SJCRH30 (cell line): ENCODE data around the gene KLHDC3. TPM values are rescaled to one million over a fixed set of nuclear protein-coding genes. Genes with fewer than 3 reads are reported as not detected.
"Not testable (repeated sequence)": the region's sequence is repeated elsewhere in the genome, so short reads cannot be mapped to it uniquely, and the experiment has no call there.

Experiments used
- DNase-seq, 2 experiments: peaks; one replicate each; pipeline ENCODE4 v3.0.0-alpha.2; 2015 to 2020
- H3K27ac ChIP-seq: fragments of 250-450 bp; sonication (Bioruptor Pico); 2 replicates; pipeline ENCODE4 v1.5.1; 2020; ENCODE audit warnings: mild to moderate bottlenecking, moderate library complexity
- H3K27me3 ChIP-seq: fragments of 250-450 bp; sonication (Bioruptor Pico); 2 replicates; pipeline ENCODE4 v1.5.1; 2020; ENCODE audit warnings: mild to moderate bottlenecking, moderate library complexity
- H3K36me3 ChIP-seq: fragments of 250-450 bp; sonication (Bioruptor Pico); 2 replicates; pipeline ENCODE4 v1.5.1; 2020; ENCODE audit warnings: mild to moderate bottlenecking, moderate library complexity
- H3K4me1 ChIP-seq: fragments of 250-450 bp; sonication (Bioruptor Pico); 2 replicates; pipeline ENCODE4 v1.5.1; 2020; ENCODE audit warnings: mild to moderate bottlenecking, moderate library complexity
- H3K4me3 ChIP-seq: fragments of 250-450 bp; sonication (Bioruptor Pico); 2 replicates; pipeline ENCODE4 v1.5.1; 2020; ENCODE audit warnings: mild to moderate bottlenecking, moderate library complexity
- H3K9me3 ChIP-seq: fragments of 250-450 bp; sonication (Bioruptor Pico); replicated peaks from 2 replicates; pipeline ENCODE4 v1.5.1; 2020; ENCODE audit warnings: mild to moderate bottlenecking, moderate library complexity
- total RNA-seq: library from RNA; depleted of rRNA; stranded (reverse); fragments of >200 nt; shearing (Covaris generic); gene quantifications from 2 replicates; pipeline ENCODE4 v1.2.3, GENCODE V29; 2014

KLHDC3 gene
- total RNA-seq, 1 experiment from 2014 or later: 115 TPM

GRCh38 chr6:42979523-42980177, 34.4 kb upstream of the KLHDC3 start:
- no peaks in the 10 kb centered on the region for H3K9me3 ChIP-seq
- peak overlapping the region; percentile 5; the same call in 1 of the 2 replicates for H3K27ac ChIP-seq
- no peaks in the 10 kb centered on the region for H3K27me3 ChIP-seq
- H3K4me3 ChIP-seq: peak overlapping the region; percentile 75
- H3K4me1 ChIP-seq: no peaks in the 10 kb centered on the region
- DNase-seq: no peak
- H3K36me3 ChIP-seq: peaks cover 4% of the 10 kb centered on the region; the same call in 1 of the 2 replicates

DNA sequence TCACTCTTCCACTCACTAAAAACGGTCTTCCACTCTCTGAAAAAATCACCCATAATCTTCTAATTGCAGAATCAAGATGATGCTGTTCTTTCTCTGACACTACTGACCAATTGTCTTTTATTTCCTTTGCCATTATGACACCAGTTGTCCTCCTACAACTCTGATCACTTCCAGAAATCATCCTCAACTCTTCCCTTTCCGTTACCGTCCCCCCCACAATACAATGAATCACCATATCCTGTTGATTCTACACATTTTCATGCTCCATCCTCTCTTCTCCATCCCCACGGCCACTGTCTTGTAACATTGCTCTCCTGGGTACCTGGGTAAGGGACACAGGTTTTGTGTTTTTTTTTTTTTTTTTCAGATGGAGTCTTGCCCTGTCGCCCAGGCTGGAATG, 32.2 kb upstream of the KLHDC3 start:
- DNase-seq: no peak
- Histone ChIP-seq H3K27ac (no peak overlapping the region), H3K36me3 (peaks cover under 1% of the 10 kb centered on the region; the same call in 1 of the 2 replicates)

GRCh38 chr6:42984001-42984923, 29.8 kb upstream of the KLHDC3 start, which contains the start of gene PPP2R5D:
Gene PPP2R5D (plus strand): TSS chr6:42984570. CDS start chr6:42984678, 108 bp downstream.
- no peaks in the 10 kb centered on the region for H3K36me3 ChIP-seq
- peak; percentile 98 to 99 for DNase-seq
- peak within 1 kb of the TSS; percentile 85 for H3K4me3 ChIP-seq
- H3K27ac ChIP-seq: peak within 1 kb of the TSS; percentile 55
- peaks cover 4% of the 10 kb centered on the region; the same call in 1 of the 2 replicates for H3K4me1 ChIP-seq
- no peaks in the 10 kb centered on the region for H3K27me3 ChIP-seq
- H3K9me3 ChIP-seq: no peaks in the 10 kb centered on the region

More for the DNA sequence above, 32.2 kb upstream of the KLHDC3 start:
- H3K27me3 ChIP-seq: no peaks in the 10 kb centered on the region
- H3K4me3 ChIP-seq: no peak overlapping the region
- H3K9me3 ChIP-seq: no peaks in the 10 kb centered on the region
- H3K4me1 ChIP-seq: no peaks in the 10 kb centered on the region

- DNase-seq: peak; percentile 30 to 52
- Histone ChIP-seq H3K4me1 (peaks cover 4% of the 10 kb centered on the region; the same call in 1 of the 2 replicates), H3K27me3 (no peaks in the 10 kb centered on the region), H3K27ac (no peak overlapping the region; the same call in 1 of the 2 replicates), H3K36me3 (peaks cover 5% of the 10 kb centered on the region), H3K9me3 (no peaks in the 10 kb centered on the region), H3K4me3 (peak overlapping the region; percentile 85)
Measured at GRCh38 chr6:42984924-42985475, 29.0 kb upstream of the KLHDC3 start.

GRCh38 chr6:42987533-42988451, 26.3 kb upstream of the KLHDC3 start:
- Histone ChIP-seq H3K27me3 (no peaks in the 10 kb centered on the region), H3K36me3 (peaks cover 8% of the 10 kb centered on the region), H3K9me3 (no peaks in the 10 kb centered on the region), H3K4me3 (no peak overlapping the region), H3K4me1 (peaks cover 4% of the 10 kb centered on the region; the same call in 1 of the 2 replicates), H3K27ac (no peak overlapping the region)
- no peak for DNase-seq

DNA sequence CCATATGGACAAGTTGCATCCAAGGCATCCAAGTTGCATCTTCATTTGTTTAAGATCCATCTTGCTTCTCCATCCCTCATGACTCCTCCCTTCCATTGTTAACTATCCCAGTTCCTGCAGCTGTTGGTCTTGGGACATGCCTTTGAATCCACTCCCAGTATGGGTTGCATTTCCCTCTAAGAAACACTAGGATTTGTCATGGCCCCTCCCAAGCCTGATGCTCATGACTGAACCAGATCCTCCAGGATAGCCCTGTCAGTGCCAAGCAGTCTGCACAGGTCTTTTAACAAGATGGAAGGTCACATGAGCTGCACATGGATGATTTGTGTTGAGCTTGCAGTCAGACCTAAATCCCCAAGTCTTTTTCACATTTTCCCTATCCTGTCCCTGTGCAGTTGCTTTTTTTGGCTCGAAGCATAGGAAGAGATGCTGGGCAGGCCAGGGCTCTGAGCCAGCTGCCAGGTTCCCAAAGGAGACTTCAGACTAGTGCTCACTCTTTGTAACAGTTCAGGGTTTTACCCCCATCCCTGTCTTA, 25.5 kb upstream of the KLHDC3 start:
- Histone ChIP-seq H3K27me3 (no peaks in the 10 kb centered on the region), H3K4me3 (no peak overlapping the region), H3K27ac (no peak overlapping the region), H3K4me1 (peaks cover 4% of the 10 kb centered on the region; the same call in 1 of the 2 replicates), H3K36me3 (peaks cover 8% of the 10 kb centered on the region), H3K9me3 (no peaks in the 10 kb centered on the region)
- DNase-seq: peak; percentile 43 to 59

DNA sequence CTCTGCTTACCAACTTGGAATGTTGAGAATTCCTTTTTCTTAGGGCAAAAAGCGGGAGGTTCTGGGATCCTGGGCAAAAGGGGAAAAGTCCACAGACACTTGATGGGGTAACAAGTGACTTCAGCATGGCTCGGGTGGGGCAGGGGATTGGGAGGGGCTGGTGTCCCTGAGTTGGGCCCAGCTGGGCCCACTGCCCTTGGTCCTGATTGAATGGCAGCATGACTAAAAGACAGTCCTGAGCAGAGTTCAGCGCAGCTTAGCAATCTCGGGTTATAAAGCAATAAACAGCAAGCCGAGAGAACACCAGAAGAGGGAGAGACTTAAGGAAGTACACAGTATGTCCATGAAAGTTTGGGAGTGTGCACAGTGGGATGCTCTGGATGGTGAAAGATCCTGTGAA, 24.1 kb upstream of the KLHDC3 start:
- H3K27ac ChIP-seq: no peak overlapping the region
- H3K4me3 ChIP-seq: no peak overlapping the region
- peaks cover 8% of the 10 kb centered on the region for H3K36me3 ChIP-seq
- H3K4me1 ChIP-seq: peaks cover 4% of the 10 kb centered on the region; the same call in 1 of the 2 replicates
- DNase-seq: no peak
- no peaks in the 10 kb centered on the region for H3K9me3 ChIP-seq
- H3K27me3 ChIP-seq: no peaks in the 10 kb centered on the region

DNA sequence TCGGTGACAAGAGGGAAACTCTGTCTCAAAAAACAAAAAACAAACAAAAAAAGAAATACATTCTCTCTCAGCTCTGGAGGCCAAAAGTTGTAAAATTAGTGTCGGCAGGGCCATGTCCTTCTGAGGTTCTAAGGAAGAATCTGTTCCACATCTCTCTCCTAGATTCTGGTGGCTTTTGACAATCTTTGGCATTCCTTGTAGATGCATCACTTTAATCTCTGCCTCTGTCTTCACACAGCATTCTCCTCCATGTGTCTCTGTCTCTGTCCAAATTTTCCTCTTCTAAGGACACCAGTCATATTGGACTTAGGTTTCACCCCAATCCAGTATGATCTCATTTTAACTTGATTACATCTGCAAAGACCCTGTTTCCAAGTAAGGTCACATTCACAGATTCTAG, 20.6 kb upstream of the KLHDC3 start:
- DNase-seq: no peak

GRCh38 chr6:42996513-42996912, 17.5 kb upstream of the KLHDC3 start:
- no peak for DNase-seq
- no peak overlapping the region for H3K4me3 ChIP-seq
- no peaks in the 10 kb centered on the region for H3K9me3 ChIP-seq
- H3K4me1 ChIP-seq: no peaks in the 10 kb centered on the region
- no peaks in the 10 kb centered on the region for H3K27me3 ChIP-seq
- H3K36me3 ChIP-seq: peaks cover 2% of the 10 kb centered on the region; the same call in 1 of the 2 replicates
- H3K27ac ChIP-seq: no peak overlapping the region

More for the DNA sequence above, 20.6 kb upstream of the KLHDC3 start:
- Histone ChIP-seq H3K9me3 (no peaks in the 10 kb centered on the region), H3K36me3 (peaks cover 8% of the 10 kb centered on the region), H3K4me1 (0 out of 2 replicates have a peak, but pooled peaks cover 4% of the 10 kb centered on the region), H3K27me3 (no peaks in the 10 kb centered on the region), H3K27ac (no peak overlapping the region), H3K4me3 (no peak overlapping the region)

GRCh38 chr6:42998205-42998604, 15.8 kb upstream of the KLHDC3 start:
- H3K36me3 ChIP-seq, DNase-seq, H3K27me3 ChIP-seq, H3K4me3 ChIP-seq, H3K27ac ChIP-seq, H3K4me1 ChIP-seq, H3K9me3 ChIP-seq: not testable (repeated sequence)

DNA sequence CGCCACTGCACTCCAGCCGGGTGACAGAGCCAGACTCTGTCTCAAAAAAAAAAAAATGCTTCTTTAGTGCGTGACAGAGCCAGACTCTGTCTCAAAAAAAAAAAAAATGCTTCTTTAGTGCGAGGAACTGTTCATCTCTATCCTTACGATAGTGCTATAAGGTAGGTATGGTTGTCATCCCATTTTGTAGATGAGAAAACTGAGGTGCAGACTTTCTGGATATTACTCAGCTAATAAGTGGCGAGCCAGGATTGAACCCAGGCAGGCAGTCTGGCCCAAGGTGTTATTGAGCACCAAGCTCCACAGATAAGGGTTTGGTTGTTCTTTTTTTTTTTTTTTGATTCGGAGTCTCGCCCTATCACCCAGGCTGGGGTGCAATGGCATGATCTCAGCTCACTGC, 12.2 kb upstream of the KLHDC3 start:
- DNase-seq: no peak
- peaks cover 2% of the 10 kb centered on the region; the same call in 1 of the 2 replicates for H3K36me3 ChIP-seq
- H3K4me3 ChIP-seq: no peak overlapping the region
- H3K27me3 ChIP-seq: no peaks in the 10 kb centered on the region
- H3K9me3 ChIP-seq: no peaks in the 10 kb centered on the region
- H3K4me1 ChIP-seq: no peaks in the 10 kb centered on the region
- no peak overlapping the region for H3K27ac ChIP-seq

DNA sequence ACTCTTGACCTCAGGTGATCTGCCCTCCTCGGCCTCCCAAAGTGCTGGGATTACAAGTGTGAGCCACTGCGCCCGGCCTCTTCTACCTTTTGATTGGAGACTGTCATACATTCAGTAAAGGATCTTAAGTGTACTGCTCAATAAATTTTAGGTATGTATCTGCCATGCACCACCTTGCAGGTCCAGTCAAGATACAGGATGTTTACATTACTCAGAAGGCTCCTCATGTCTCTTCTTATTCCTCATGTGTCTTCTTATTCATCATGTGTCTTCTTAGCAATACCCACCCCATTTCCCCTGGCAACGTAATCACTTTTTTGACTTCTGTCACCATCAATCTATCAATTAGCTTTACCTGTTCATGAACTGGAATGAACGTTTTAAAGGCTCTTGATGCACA, 8.2 kb upstream of the KLHDC3 start:
- no peaks in the 10 kb centered on the region for H3K9me3 ChIP-seq
- DNase-seq: no peak
- H3K4me3 ChIP-seq: no peak overlapping the region
- H3K36me3 ChIP-seq: peaks cover 22% of the 10 kb centered on the region
- H3K27ac ChIP-seq: no peak overlapping the region
- no peaks in the 10 kb centered on the region for H3K4me1 ChIP-seq
- H3K27me3 ChIP-seq: no peaks in the 10 kb centered on the region

GRCh38 chr6:43006251-43006650, 7.8 kb upstream of the KLHDC3 start:
- Histone ChIP-seq H3K27ac (no peak overlapping the region), H3K36me3 (peaks cover 22% of the 10 kb centered on the region), H3K4me1 (no peaks in the 10 kb centered on the region), H3K4me3 (no peak overlapping the region), H3K9me3 (no peaks in the 10 kb centered on the region), H3K27me3 (no peaks in the 10 kb centered on the region)
- no peak for DNase-seq

GRCh38 chr6:43007126-43007525, 6.9 kb upstream of the KLHDC3 start:
- Histone ChIP-seq H3K27me3 (no peaks in the 10 kb centered on the region), H3K9me3 (no peaks in the 10 kb centered on the region), H3K4me3 (no peak overlapping the region), H3K27ac (no peak overlapping the region), H3K36me3 (peaks cover 25% of the 10 kb centered on the region), H3K4me1 (no peaks in the 10 kb centered on the region)
- DNase-seq: no peak
